ENCODE measurements around the gene PTAR1. TPM values are rescaled to one million over a fixed set of nuclear protein-coding genes. Genes with fewer than 3 reads are reported as not detected.
"Not testable (repeated sequence)": the region's sequence is repeated elsewhere in the genome, so short reads cannot be mapped to it uniquely, and the experiment has no call there.

Gene PTAR1
- total RNA-seq, 2 donors from 2014 or later: 45.3 to 64.4 TPM

GRCh38 chr9:69801989-69802388 is 42.2 kb upstream of the PTAR1 start:
- Histone ChIP-seq H3K27ac (no peak overlapping the region), H3K4me1 (no peaks in the 10 kb centered on the region), H3K27me3 (no peaks in the 10 kb centered on the region), H3K36me3 (no peaks in the 10 kb centered on the region), H3K4me3 (no peak overlapping the region), H3K9me3 (no peaks in the 10 kb centered on the region), H3K9ac (ENCODE audit: low read depth in 2 of 2, low read length in 2 of 2) (no peak overlapping the region)
- TF ChIP-seq CTCF (IDR thresholded peaks at IDR 0.05): no peak
- no peak for DNase-seq
- intact Hi-C loops (cut with DNase I): no loop called here

- DNase-seq; H3K9me3 ChIP-seq; H3K9ac ChIP-seq (ENCODE audit: low read depth in 2 of 2, low read length in 2 of 2); H3K27ac ChIP-seq; H3K36me3 ChIP-seq; H3K4me1 ChIP-seq; H3K27me3 ChIP-seq; H3K4me3 ChIP-seq; intact Hi-C loops (cut with DNase I): not testable (repeated sequence)
These were observed 40.2 kb upstream of the PTAR1 start for GRCh38 chr9:69800027-69800426.

- H3K4me3 ChIP-seq; H3K4me1 ChIP-seq; DNase-seq; H3K9ac ChIP-seq (ENCODE audit: low read depth in 2 of 2, low read length in 2 of 2); H3K27me3 ChIP-seq; H3K27ac ChIP-seq; intact Hi-C loops (cut with DNase I); H3K36me3 ChIP-seq; H3K9me3 ChIP-seq: not testable (repeated sequence)
These were observed 39.7 kb upstream of the PTAR1 start for GRCh38 chr9:69799521-69799920.

- no peak for DNase-seq
- H3K36me3 ChIP-seq: no peaks in the 10 kb centered on the region
- no peak overlapping the region for H3K9ac ChIP-seq (ENCODE audit: low read depth in 2 of 2, low read length in 2 of 2)
- no peaks in the 10 kb centered on the region for H3K4me1 ChIP-seq
- intact Hi-C loops (cut with DNase I): no loop called here
- H3K27ac ChIP-seq: no peak overlapping the region
- no peaks in the 10 kb centered on the region for H3K27me3 ChIP-seq
- no peak for TF ChIP-seq CTCF (IDR thresholded peaks at IDR 0.05)
- H3K9me3 ChIP-seq: no peaks in the 10 kb centered on the region
- H3K4me3 ChIP-seq: no peak overlapping the region
These were observed 38.9 kb upstream of the PTAR1 start for GRCh38 chr9:69798744-69799143.

- DNase-seq: no peak
- H3K4me1 ChIP-seq: no peaks in the 10 kb centered on the region
- no peaks in the 10 kb centered on the region for H3K36me3 ChIP-seq
- no peak overlapping the region for H3K9ac ChIP-seq (ENCODE audit: low read depth in 2 of 2, low read length in 2 of 2)
- no peak for TF ChIP-seq CTCF (IDR thresholded peaks at IDR 0.05)
- H3K9me3 ChIP-seq: no peaks in the 10 kb centered on the region
- no peaks in the 10 kb centered on the region for H3K27me3 ChIP-seq
- intact Hi-C loops (cut with DNase I): no loop called here
- no peak overlapping the region for H3K27ac ChIP-seq
- no peak overlapping the region for H3K4me3 ChIP-seq
These were observed 37.9 kb upstream of the PTAR1 start for GRCh38 chr9:69797675-69798074.

- Histone ChIP-seq H3K9ac (ENCODE audit: low read depth in 2 of 2, low read length in 2 of 2) (no peak overlapping the region), H3K36me3 (no peaks in the 10 kb centered on the region), H3K27ac (no peak overlapping the region), H3K9me3 (no peaks in the 10 kb centered on the region), H3K4me3 (no peak overlapping the region), H3K27me3 (no peaks in the 10 kb centered on the region), H3K4me1 (no peaks in the 10 kb centered on the region)
- no peak for TF ChIP-seq CTCF (IDR thresholded peaks at IDR 0.05)
- intact Hi-C loops (cut with DNase I): no loop called here
- no peak for DNase-seq
These were observed 34.5 kb upstream of the PTAR1 start for GRCh38 chr9:69794356-69794755.

GRCh38 chr9:69785757-69786156 is 25.9 kb upstream of the PTAR1 start:
- DNase-seq: no peak
- no peaks in the 10 kb centered on the region for H3K36me3 ChIP-seq
- intact Hi-C loops (cut with DNase I): no loop called here
- H3K4me3 ChIP-seq: no peak overlapping the region
- no peaks in the 10 kb centered on the region for H3K27me3 ChIP-seq
- H3K4me1 ChIP-seq: no peaks in the 10 kb centered on the region
- TF ChIP-seq CTCF (IDR thresholded peaks at IDR 0.05): no peak
- no peak overlapping the region for H3K27ac ChIP-seq
- no peaks in the 10 kb centered on the region for H3K9me3 ChIP-seq
- no peak overlapping the region for H3K9ac ChIP-seq (ENCODE audit: low read depth in 2 of 2, low read length in 2 of 2)
